ENCODE data around the gene PHYHD1. TPM values are rescaled to one million over a fixed set of nuclear protein-coding genes. Genes with fewer than 3 reads are reported as not detected.

PHYHD1 gene
- polyA plus RNA-seq, 1 of the 3 experiments (the other 2 are of a cell fraction): not detected

DNA sequence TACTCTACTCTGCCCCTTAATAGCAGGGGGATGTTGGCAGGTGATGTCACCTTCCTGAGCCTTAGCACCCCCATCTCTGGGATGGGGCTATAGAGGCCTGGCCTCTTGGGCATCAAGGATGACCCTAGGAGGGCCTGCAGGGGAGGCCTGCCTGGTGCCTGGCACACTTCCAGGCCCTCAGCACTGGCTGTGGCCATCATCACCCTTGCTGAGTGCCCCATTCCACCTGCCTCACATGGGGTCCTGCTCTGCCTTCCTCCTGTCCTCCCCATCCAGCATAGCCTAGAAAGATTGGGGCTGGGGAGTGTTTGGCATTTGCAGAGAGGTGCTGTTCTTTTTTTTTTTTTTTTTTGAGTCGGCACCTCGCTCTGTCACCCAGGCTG is 17.7 kb upstream of the PHYHD1 start:
- Histone ChIP-seq H3K9me3 (no peaks in the 10 kb centered on the region), H3K4me3 (ENCODE audit: low read depth in 2 of 2, low read length in 1 of 2) (no peak overlapping the region), H3K27ac (ENCODE audit: low read depth in 2 of 2, low read length in 1 of 2) (no peak overlapping the region), H3K79me2 (ENCODE audit: insufficient read depth) (peaks cover 71% of the 10 kb centered on the region; the same call in 1 of the 2 replicates), H2AFZ (ENCODE audit: low read depth) (no peak overlapping the region), H3K36me3 (replicated peaks in 1 of 2; ENCODE audit: control insufficient read depth in 1 of 2, insufficient read depth in 2 of 2, low read length in 1 of 2) (peaks cover 13 to 14% of the 10 kb centered on the region in 2 experiments), H4K20me1 (ENCODE audit: insufficient read depth) (no peaks in the 10 kb centered on the region), H3K4me1 (ENCODE audit: control insufficient read depth in 1 of 2, insufficient read depth in 2 of 2, low read depth in 1 of 2, low read length in 1 of 2) (peaks cover 7 to 9% of the 10 kb centered on the region in 2 experiments; a peak in 2 of 4 replicates), H3K4me2 (no peak overlapping the region), H3K27me3 (ENCODE audit: insufficient read depth) (no peaks in the 10 kb centered on the region), H3K9me2 (no peaks in the 10 kb centered on the region), H3K9ac (no peak overlapping the region), H3F3A (replicated peaks; ENCODE audit: insufficient read depth) (peaks cover 12% of the 10 kb centered on the region)
- TF ChIP-seq EP300 (IDR thresholded peaks at IDR 0.05; ENCODE audit: borderline replicate concordance in 1 of 2, low read depth in 1 of 2, low read length in 1 of 2) (no peak), REST (IDR thresholded peaks at IDR 0.05; ENCODE audit: low read depth, low read length) (no peak), TEAD4 (IDR thresholded peaks at IDR 0.05; ENCODE audit: borderline replicate concordance, insufficient read depth) (no peak)
- TF ChIP-seq, protein P1, sequence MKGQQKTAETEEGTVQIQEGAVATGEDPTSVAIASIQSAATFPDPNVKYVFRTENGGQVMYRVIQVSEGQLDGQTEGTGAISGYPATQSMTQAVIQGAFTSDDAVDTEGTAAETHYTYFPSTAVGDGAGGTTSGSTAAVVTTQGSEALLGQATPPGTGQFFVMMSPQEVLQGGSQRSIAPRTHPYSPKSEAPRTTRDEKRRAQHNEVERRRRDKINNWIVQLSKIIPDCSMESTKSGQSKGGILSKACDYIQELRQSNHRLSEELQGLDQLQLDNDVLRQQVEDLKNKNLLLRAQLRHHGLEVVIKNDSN (IDR thresholded peaks at IDR 0.05; ENCODE audit: borderline replicate concordance, low read depth): no peak
- DNase-seq: no peak
- CTCF ChIA-PET: interaction anchor here (1.2 to 2.4 kb wide), 2 partner anchors 25 to 58 kb away, joined by 3 to 10 read pairs; no protein-coding TSS in a partner anchor
- WGBS (ENCODE audit: low lambda C conversion rate): 94% methylated on average over 2 of the region's 2 CpGs
- POLR2A ChIA-PET: interaction anchor here (0.5 kb wide), 1 partner anchor 56 kb away, joined by 5 read pairs; no protein-coding TSS in a partner anchor

- WGBS (ENCODE audit: low lambda C conversion rate): 83% methylated on average over 10 of the region's 10 CpGs
- peaks cover 13 to 24% of the 10 kb centered on the region in 2 experiments for H3K36me3 ChIP-seq (replicated peaks in 1 of 2; ENCODE audit: control insufficient read depth in 1 of 2, insufficient read depth in 2 of 2, low read length in 1 of 2)
- no peaks in the 10 kb centered on the region for H3K27me3 ChIP-seq (ENCODE audit: insufficient read depth)
- H3K4me1 ChIP-seq (ENCODE audit: control insufficient read depth in 1 of 2, insufficient read depth in 2 of 2, low read depth in 1 of 2, low read length in 1 of 2): peaks cover 7 to 9% of the 10 kb centered on the region in 2 experiments; a peak in 2 of 4 replicates
- H3K79me2 ChIP-seq (ENCODE audit: insufficient read depth): peaks cover 65% of the 10 kb centered on the region; the same call in 1 of the 2 replicates
- H3K4me2 ChIP-seq: no peak overlapping the region
- no peaks in the 10 kb centered on the region for H3K9me3 ChIP-seq
- H3K9ac ChIP-seq: no peak overlapping the region
- no peak for DNase-seq
- ChIA-PET POLR2A (no interaction called here), CTCF (interaction anchor here (2.4 kb wide), 1 partner anchor 24 kb away, joined by 10 read pairs; no protein-coding TSS in a partner anchor)
- H3F3A ChIP-seq (replicated peaks; ENCODE audit: insufficient read depth): peaks cover 12% of the 10 kb centered on the region
- no peaks in the 10 kb centered on the region for H4K20me1 ChIP-seq (ENCODE audit: insufficient read depth)
- peak overlapping the region in 1 of 2 experiments; percentile 38; a peak in 2 of 4 replicates for H3K27ac ChIP-seq (ENCODE audit: low read depth in 2 of 2, low read length in 1 of 2)
- no peaks in the 10 kb centered on the region for H3K9me2 ChIP-seq
- H3K4me3 ChIP-seq (ENCODE audit: low read depth in 2 of 2, low read length in 1 of 2): no peak overlapping the region
- H2AFZ ChIP-seq (ENCODE audit: low read depth): no peak overlapping the region
- TF ChIP-seq ZBTB33 (IDR thresholded peaks at IDR 0.05; ENCODE audit: borderline replicate concordance, low read depth) (no peak), NFIC (IDR thresholded peaks at IDR 0.05; ENCODE audit: borderline replicate concordance) (no peak), TEAD4 (IDR thresholded peaks at IDR 0.05; ENCODE audit: borderline replicate concordance, insufficient read depth) (no peak), CHD2 (IDR thresholded peaks at IDR 0.05; ENCODE audit: low read length, partially characterized antibody) (no peak), RAD21 (IDR thresholded peaks at IDR 0.05; ENCODE audit: low read length) (no peak), TCF12 (IDR thresholded peaks at IDR 0.05) (no peak), USF2 (IDR thresholded peaks at IDR 0.05; ENCODE audit: borderline replicate concordance, low read depth, low read length) (no peak), MEF2A (IDR thresholded peaks at IDR 0.05; ENCODE audit: borderline replicate concordance, low read depth) (no peak), FOSL2 (IDR thresholded peaks at IDR 0.05; ENCODE audit: borderline replicate concordance, low read depth) (no peak), SMC3 (IDR thresholded peaks at IDR 0.05; ENCODE audit: low read depth, low read length) (no peak), MAX (IDR thresholded peaks at IDR 0.05; ENCODE audit: low read depth) (no peak), EP300 (IDR thresholded peaks at IDR 0.05; ENCODE audit: borderline replicate concordance in 1 of 2, low read depth in 1 of 2, low read length in 1 of 2) (no peak)
Measured at GRCh38 chr9:128903871-128904620, 16.7 kb upstream of the PHYHD1 start.

Data from SK-N-SH (cell line).